ENCODE measurements around the gene PTOV1. TPM values are rescaled to one million over a fixed set of nuclear protein-coding genes. Genes with fewer than 3 reads are reported as not detected.

PTOV1 gene
- total and polyA plus RNA-seq, 4 donors, result 38.0 to 52.3 (median 41.3) TPM

GRCh38 chr19:49860336-49861102, 9.6 kb downstream of the PTOV1 start:
- no peak for DNase-seq (ENCODE audit: low spot score)
- WGBS, result 82% methylated on average over 17 of the region's 17 CpGs

More at GRCh38 chr19:49860336-49861102, 9.6 kb downstream of the PTOV1 start:
- no peak overlapping the region for H3K27ac ChIP-seq (ENCODE audit: low read depth in 1 of 2, low read length in 2 of 2)
- no peak overlapping the region for H3K9ac ChIP-seq (ENCODE audit: low read depth in 1 of 2, low read length in 2 of 2)
- no peak overlapping the region for H3K4me3 ChIP-seq (ENCODE audit: low read depth in 1 of 3, low read length in 3 of 3)
- peaks cover 4 to 61% (median 11%) of the 10 kb centered on the region in 4 donors for H3K36me3 ChIP-seq (ENCODE audit: control insufficient read depth in 4 of 4, insufficient read depth in 3 of 4, low read depth in 1 of 4, low read length in 3 of 4)
- no peaks in the 10 kb centered on the region for H3K9me3 ChIP-seq (ENCODE audit: control insufficient read depth in 4 of 4, low read length in 3 of 4)
- peaks cover 6 to 9% (median 7%) of the 10 kb centered on the region in 4 donors for H3K4me1 ChIP-seq (ENCODE audit: control insufficient read depth in 4 of 4, insufficient read depth in 4 of 4, low read length in 3 of 4)
- TF ChIP-seq RAD21 (IDR thresholded peaks at IDR 0.05) (no peak), ATF3 (IDR thresholded peaks at IDR 0.05) (no peak), FOXA1 (IDR thresholded peaks at IDR 0.05) (no peak), TAF1 (conservative IDR thresholded peaks at IDR 0.05) (no peak), GABPA (IDR thresholded peaks at IDR 0.05 in 1 of 2, conservative IDR thresholded peaks at IDR 0.05 in 1 of 2) (no peak), NR2F2 (IDR thresholded peaks at IDR 0.05) (no peak), FOXA2 (IDR thresholded peaks at IDR 0.05) (no peak), SP1 (IDR thresholded peaks at IDR 0.05) (no peak), REST (IDR thresholded peaks at IDR 0.05) (no peak), EGR1 (IDR thresholded peaks at IDR 0.05; ENCODE audit: low read depth in 2 of 2) (no peak), ZBTB33 (IDR thresholded peaks at IDR 0.05) (no peak), CTCF (IDR thresholded peaks at IDR 0.05; ENCODE audit: low read depth, low read length, missing input control) (no peak), HNF4G (IDR thresholded peaks at IDR 0.05) (no peak), RXRA (IDR thresholded peaks at IDR 0.05) (no peak), MAX (IDR thresholded peaks at IDR 0.05) (no peak)
- no peaks in the 10 kb centered on the region for H3K27me3 ChIP-seq (ENCODE audit: control insufficient read depth in 4 of 4, insufficient read depth in 4 of 4, low read length in 3 of 4)
